Measurements from ENCODE around the gene DHRS12.
"Not testable (repeated sequence)": the region's sequence is repeated elsewhere in the genome, so short reads cannot be mapped to it uniquely, and the experiment has no call there.

DHRS12 gene

GRCh38 chr13:51826606-51827005 is 22.6 kb upstream of the DHRS12 start:
- no peak for DNase-seq

GRCh38 chr13:51825681-51826254 is 21.8 kb upstream of the DHRS12 start:
- DNase-seq: no peak

GRCh38 chr13:51825165-51825592 is 21.2 kb upstream of the DHRS12 start:
- peak; percentile 31 for DNase-seq

GRCh38 chr13:51824712-51825111 is 20.7 kb upstream of the DHRS12 start:
- not testable (repeated sequence) for DNase-seq

- no peak for DNase-seq
These were observed 19.9 kb upstream of the DHRS12 start for GRCh38 chr13:51823863-51824262.

- DNase-seq: no peak
These were observed 19.4 kb upstream of the DHRS12 start for GRCh38 chr13:51823359-51823758.

GRCh38 chr13:51822106-51822815 is 18.3 kb upstream of the DHRS12 start:
- no peak for DNase-seq

GRCh38 chr13:51821606-51822005 is 17.6 kb upstream of the DHRS12 start:
- no peak for DNase-seq

GRCh38 chr13:51820016-51820597 is 16.1 kb upstream of the DHRS12 start:
- no peak for DNase-seq

- DNase-seq: no peak
These were observed 15.6 kb upstream of the DHRS12 start for GRCh38 chr13:51819544-51819943.

GRCh38 chr13:51818781-51819511 is 15.0 kb upstream of the DHRS12 start:
- DNase-seq: no peak

GRCh38 chr13:51818276-51818675 is 14.3 kb upstream of the DHRS12 start:
- no peak for DNase-seq

- DNase-seq: no peak
These were observed 13.8 kb upstream of the DHRS12 start for GRCh38 chr13:51817717-51818116.

GRCh38 chr13:51816604-51817249 is 12.8 kb upstream of the DHRS12 start:
- no peak for DNase-seq

- DNase-seq: no peak
These were observed 11.9 kb upstream of the DHRS12 start for GRCh38 chr13:51815848-51816247.

- peak; percentile 80 for DNase-seq
These were observed 11.1 kb upstream of the DHRS12 start for GRCh38 chr13:51814825-51815650.

- no peak for DNase-seq
These were observed 10.1 kb upstream of the DHRS12 start for GRCh38 chr13:51814071-51814470.

GRCh38 chr13:51811920-51812451 is 8.0 kb upstream of the DHRS12 start:
- no peak for DNase-seq

GRCh38 chr13:51811046-51811445 is 7.1 kb upstream of the DHRS12 start:
- DNase-seq: no peak

GRCh38 chr13:51808811-51809210 is 4.8 kb upstream of the DHRS12 start:
- DNase-seq: no peak

- DNase-seq: no peak
These were observed 3.1 kb upstream of the DHRS12 start for GRCh38 chr13:51807041-51807440.

- DNase-seq: peak; percentile 53
These were observed 2.6 kb upstream of the DHRS12 start for GRCh38 chr13:51806566-51806965.
